ENCODE results near the gene TMEM204.

TMEM204 gene

GRCh38 chr16:1533443-1533951 lies at the start of gene TMEM204:
Gene TMEM204, plus strand, starts transcription at chr16:1533666. Its CDS starts 610 bp downstream, at chr16:1534276.
- TF ChIP-seq CEBPB (IDR thresholded peaks at IDR 0.05) (no peak), TEAD4 (IDR thresholded peaks at IDR 0.05) (no peak), TCF12 (IDR thresholded peaks at IDR 0.05; ENCODE audit: low read depth) (no peak), YY1 (IDR thresholded peaks at IDR 0.05; ENCODE audit: low read depth) (no peak), NFIC (IDR thresholded peaks at IDR 0.05) (no peak), EGR1 (IDR thresholded peaks at IDR 0.05) (no peak), FOXM1 (IDR thresholded peaks at IDR 0.05; ENCODE audit: borderline replicate concordance, low read depth) (no peak), CREB1 (IDR thresholded peaks at IDR 0.05; ENCODE audit: low read depth) (no peak), ZBTB7A (IDR thresholded peaks at IDR 0.05; ENCODE audit: low read depth) (no peak), TAF1 (IDR thresholded peaks at IDR 0.05; ENCODE audit: low read depth) (no peak), EP300 (IDR thresholded peaks at IDR 0.05; ENCODE audit: borderline replicate concordance) (no peak), RAD21 (IDR thresholded peaks at IDR 0.05; ENCODE audit: low read depth) (no peak), USF1 (IDR thresholded peaks at IDR 0.05) (no peak)

DNA sequence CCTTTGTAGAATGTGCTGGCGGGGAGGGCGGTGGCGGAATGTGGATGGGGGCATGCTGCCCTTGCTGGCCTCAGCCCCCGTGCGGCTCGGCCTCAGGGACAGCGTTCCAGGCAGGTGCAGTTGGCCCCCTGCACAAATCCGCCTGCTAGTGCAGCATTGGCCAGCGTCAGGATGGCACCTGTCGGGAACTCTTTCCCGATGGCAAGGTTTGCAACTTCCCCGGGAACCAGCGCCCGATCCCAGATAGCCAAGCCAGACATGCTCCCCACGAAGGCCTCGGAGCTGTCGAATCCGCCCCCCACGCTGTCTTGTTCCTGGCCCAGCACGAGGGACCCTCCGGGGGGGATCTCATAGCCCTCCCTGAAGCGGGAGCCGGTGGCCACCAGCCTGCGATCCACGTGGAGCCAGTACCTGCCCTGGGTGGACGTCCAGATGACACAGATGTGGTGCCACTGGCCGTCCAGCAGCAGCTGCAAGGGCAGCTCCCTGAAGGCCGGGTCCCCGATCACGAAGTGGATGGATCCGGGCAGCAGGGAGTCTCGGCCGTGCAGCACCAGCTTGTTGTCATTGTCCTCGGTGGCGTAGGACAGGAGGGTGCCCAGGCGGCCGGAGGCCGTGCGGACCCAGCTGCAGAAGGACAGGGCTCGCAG lies 47.5 kb upstream of the TMEM204 start:
- TF ChIP-seq, protein P1, sequence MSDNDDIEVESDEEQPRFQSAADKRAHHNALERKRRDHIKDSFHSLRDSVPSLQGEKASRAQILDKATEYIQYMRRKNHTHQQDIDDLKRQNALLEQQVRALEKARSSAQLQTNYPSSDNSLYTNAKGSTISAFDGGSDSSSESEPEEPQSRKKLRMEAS (IDR thresholded peaks at IDR 0.05): no peak
- TF ChIP-seq ZBTB7A (IDR thresholded peaks at IDR 0.05; ENCODE audit: low read depth) (no peak), REST (IDR thresholded peaks at IDR 0.05; ENCODE audit: low read depth) (no peak), EGR1 (IDR thresholded peaks at IDR 0.05) (no peak), CREB1 (IDR thresholded peaks at IDR 0.05; ENCODE audit: low read depth) (no peak), TAF1 (IDR thresholded peaks at IDR 0.05; ENCODE audit: low read depth) (no peak)

GRCh38 chr16:1486551-1487390 lies 46.7 kb upstream of the TMEM204 start:
- TF ChIP-seq CEBPB (IDR thresholded peaks at IDR 0.05) (no peak), RAD21 (IDR thresholded peaks at IDR 0.05; ENCODE audit: low read depth) (no peak), USF1 (IDR thresholded peaks at IDR 0.05) (no peak), FOXM1 (IDR thresholded peaks at IDR 0.05; ENCODE audit: borderline replicate concordance, low read depth) (no peak), REST (IDR thresholded peaks at IDR 0.05; ENCODE audit: low read depth) (no peak), TEAD4 (IDR thresholded peaks at IDR 0.05) (no peak), TCF12 (IDR thresholded peaks at IDR 0.05; ENCODE audit: low read depth) (no peak), TAF1 (IDR thresholded peaks at IDR 0.05; ENCODE audit: low read depth) (no peak), EP300 (IDR thresholded peaks at IDR 0.05; ENCODE audit: borderline replicate concordance) (no peak), CREB1 (IDR thresholded peaks at IDR 0.05; ENCODE audit: low read depth) (no peak), ZBTB7A (IDR thresholded peaks at IDR 0.05; ENCODE audit: low read depth) (no peak), YY1 (IDR thresholded peaks at IDR 0.05; ENCODE audit: low read depth) (no peak), EGR1 (IDR thresholded peaks at IDR 0.05) (no peak), NFIC (IDR thresholded peaks at IDR 0.05) (no peak)
- TF ChIP-seq, protein P1 (IDR thresholded peaks at IDR 0.05): no peak

DNA sequence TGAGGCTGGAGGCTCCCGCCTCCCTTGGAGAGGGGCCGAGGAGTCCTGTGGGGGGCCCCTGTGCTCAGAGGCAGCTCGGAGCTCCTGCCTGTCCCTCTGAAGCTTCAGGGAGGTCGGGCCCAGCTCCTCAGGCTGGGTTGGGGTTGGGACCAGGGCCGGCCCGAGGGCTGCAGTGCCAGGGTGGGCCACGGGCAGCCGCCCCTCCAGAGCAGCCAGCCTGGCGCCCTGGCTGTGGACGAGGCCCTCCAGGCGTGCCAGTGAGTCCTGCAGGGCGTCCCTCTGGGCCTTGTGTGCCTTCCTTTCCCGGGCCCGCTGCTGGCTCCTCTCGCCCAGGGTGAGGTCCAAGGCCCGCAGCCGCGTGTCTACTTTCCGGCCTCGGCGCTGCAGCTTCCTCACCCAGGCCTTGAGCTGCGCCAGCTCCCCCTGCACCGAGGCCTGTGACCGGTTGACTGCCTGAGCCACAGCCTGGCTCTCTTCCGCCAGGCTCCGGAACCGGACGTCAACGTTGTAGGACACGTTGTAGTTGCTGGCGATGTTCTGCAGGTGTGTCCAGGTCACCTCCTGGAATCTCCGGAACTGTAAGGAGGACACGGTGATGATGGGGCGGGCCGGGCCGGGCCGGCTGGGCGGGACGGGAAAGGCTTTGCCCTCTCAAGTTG lies 45.9 kb upstream of the TMEM204 start:
- TF ChIP-seq CEBPB (IDR thresholded peaks at IDR 0.05): no peak
- no peak for TF ChIP-seq RAD21 (IDR thresholded peaks at IDR 0.05; ENCODE audit: low read depth)
- no peak for TF ChIP-seq NFIC (IDR thresholded peaks at IDR 0.05)
- TF ChIP-seq YY1 (IDR thresholded peaks at IDR 0.05; ENCODE audit: low read depth): no peak
- no peak for TF ChIP-seq TCF12 (IDR thresholded peaks at IDR 0.05; ENCODE audit: low read depth)
- no peak for TF ChIP-seq FOXM1 (IDR thresholded peaks at IDR 0.05; ENCODE audit: borderline replicate concordance, low read depth)
- TF ChIP-seq ZBTB7A (IDR thresholded peaks at IDR 0.05; ENCODE audit: low read depth): no peak
- no peak for TF ChIP-seq TEAD4 (IDR thresholded peaks at IDR 0.05)

Data from Ishikawa (cell line).